ENCODE data around the gene LYZL6. TPM values are rescaled to one million over a fixed set of nuclear protein-coding genes. Genes with fewer than 3 reads are reported as not detected.
A peak's percentile ranks its signal among the peaks of the same experiment; 100 is the strongest.
"Not testable (repeated sequence)": the region's sequence is repeated elsewhere in the genome, so short reads cannot be mapped to it uniquely, and the experiment has no call there.

Gene LYZL6
- total RNA-seq, 1 experiment from 2014 or later = not detected

DNA sequence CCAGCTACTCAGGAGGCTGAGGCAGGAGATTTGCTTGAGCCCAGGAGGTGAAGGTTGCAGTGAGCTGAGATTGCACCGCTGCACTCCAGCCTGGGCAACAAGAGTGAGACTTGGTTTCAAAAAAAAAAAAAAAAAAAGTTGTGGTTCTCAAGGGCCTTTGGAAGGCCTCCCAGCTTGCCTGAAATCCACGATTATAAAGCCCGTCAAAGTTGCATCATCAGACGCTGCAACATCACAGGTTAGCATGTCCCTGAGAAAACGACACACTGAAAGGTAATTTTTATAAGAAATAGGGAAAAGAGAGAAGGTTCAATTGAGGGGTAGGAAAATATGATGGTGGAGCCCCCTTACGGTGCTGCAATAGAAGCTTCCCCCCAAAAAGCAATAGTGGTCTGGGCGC lies 4.6 kb upstream of the LYZL6 start:
- no peak for DNase-seq (ENCODE audit: extremely low read depth, low read depth)

DNA sequence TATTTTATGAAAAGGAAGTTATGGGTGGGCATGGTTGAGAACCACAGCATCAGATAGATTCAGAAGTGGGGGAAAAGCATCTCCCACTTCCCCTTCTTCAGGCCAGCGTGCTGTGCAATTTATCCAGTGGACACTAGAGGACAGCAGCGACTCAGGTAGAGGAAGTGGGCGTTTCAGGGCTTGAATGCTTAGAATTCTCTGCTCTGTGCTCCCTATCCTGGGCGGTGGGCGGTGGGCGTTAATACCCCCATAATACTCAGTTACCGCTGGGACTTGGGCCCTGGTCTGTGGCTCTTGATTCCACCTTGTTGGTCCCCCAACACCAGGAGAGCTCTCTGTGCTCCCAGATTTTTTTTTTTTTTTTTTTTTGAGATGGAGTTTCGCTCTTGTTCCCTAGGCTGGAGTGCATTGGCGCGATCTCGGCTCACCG lies 3.7 kb upstream of the LYZL6 start:
- DNase-seq (ENCODE audit: extremely low read depth, low read depth) = peak; percentile 56

DNA sequence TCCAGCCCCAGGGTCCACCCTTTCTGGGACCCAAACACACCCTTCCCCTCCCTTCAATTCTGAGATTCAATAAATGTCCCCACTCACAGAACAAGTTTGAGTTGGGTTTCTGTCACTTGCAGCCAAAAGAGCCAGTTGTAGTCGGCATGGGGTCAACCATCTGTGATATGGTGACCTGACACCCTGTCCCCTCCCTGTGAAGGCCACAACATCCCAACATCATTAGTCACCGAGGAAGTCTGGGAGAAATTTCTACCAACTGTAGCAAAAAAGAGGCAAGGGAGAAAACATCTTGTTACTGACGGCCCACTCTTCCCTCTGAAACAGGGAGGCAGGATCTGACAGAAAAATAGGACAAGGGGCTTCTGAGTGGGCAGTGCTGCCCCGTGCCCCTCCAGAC lies 638 bp upstream of the LYZL6 start:
- no peak for DNase-seq (ENCODE audit: extremely low read depth, low read depth)

DNA sequence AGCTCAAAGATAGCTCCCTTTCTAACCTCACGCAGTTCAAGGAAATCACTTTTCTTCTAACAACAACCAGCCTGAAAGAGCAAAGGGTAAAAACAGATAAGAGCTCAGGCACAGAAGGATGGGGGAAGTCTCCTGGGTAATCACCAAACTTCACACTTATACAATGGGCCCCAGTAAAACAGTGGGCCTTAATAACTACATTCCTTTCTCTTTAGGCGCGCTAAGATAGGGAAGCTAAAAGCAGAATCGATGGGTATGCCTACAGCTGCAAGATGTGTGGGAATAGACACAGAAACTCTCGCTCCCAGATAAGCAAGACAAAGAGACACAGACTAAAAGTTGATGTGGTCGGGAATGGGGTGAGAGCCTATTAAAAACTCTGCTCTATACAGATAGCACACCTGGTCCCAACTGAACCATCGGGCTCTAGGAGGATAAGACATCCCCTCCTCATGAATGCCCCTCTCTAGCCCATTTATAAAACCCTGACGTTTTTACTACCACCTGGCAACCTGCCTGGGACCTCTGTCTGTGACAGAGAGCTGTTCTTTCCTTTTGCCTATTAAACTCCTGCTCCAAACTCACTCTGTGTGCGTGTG lies 826 bp downstream of the LYZL6 start:
- DNase-seq (ENCODE audit: extremely low read depth, low read depth) = no peak

DNA sequence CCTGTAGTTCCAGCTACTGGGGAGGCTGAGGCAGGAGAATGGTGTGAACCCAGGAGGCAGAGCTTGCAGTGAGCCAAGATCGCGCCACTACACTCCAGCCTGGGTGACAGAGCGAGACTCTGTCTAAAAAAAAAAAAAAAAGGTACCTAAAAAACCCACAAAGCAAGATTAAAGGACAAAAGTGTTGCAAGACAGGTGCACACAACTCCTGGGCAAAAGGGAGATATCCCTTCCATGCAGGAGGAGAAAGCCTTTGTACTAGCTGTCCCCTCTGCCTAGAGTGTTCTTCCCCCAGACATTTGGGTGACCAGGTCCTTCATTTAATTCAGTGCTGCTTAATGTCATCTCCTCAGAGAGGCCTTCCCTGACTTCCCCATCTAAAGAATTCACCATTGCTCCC lies 5.0 kb downstream of the LYZL6 start:
- DNase-seq (ENCODE audit: extremely low read depth, low read depth) = not testable (repeated sequence)

DNA sequence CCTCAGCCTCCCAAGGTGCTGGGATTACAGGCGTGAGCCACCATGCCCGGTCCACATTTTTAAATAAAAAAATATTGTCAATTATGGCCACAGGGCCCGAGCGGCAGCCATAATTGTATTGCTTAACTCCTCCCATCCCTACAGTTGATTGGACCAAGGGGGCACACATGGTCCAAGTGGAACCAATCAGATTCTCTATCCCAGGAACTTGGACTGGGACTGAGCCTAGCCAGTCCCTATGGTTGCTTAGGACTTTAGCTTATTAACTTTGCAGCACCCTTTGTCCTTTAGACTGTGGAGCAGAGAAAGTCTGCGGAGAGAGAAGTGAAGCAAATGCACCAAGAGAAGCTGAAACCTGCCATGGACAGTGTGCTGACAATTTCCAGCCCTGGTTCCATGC lies 7.5 kb downstream of the LYZL6 start:
- DNase-seq (ENCODE audit: extremely low read depth, low read depth) = no peak

DNA sequence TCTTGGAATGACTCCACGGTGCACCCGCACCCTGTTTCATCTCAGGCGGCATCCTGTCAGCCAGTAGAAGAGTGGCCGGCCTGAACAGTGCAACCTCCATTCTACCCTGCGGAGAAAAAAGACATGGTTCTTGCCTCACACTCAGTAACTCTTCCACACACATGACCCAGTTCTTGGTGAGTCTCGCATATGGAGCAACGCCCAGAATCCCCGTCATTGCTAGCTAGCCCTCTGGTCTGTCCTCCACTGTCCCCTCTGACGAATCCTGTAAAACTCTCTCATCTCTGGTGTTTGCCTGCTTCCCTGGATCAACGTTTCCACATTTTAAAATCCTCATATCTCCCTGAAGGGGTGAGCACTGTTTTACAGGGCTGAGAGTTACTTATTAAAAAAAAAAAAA lies 8.8 kb downstream of the LYZL6 start:
- DNase-seq (ENCODE audit: extremely low read depth, low read depth) = no peak

DNA sequence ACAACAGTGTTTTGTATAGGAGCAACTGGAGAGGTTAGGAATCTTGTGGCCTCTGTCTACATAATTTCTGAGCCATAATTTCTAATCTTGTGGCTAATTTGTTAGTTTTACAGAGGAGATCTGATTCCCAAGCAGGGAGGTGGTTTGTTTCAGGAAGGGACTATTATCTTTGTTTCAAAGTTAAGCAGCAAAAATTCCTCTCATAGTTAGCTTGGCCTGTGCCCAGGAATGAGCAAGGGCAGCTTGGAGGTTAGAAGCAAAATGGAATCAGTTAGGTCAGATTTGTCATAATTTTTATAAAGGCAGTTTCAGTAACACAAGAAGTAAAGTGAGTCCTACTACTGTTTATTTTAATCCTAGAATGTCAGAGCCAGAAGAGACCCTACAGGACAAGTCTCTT lies 10.9 kb downstream of the LYZL6 start:
- DNase-seq (ENCODE audit: extremely low read depth, low read depth) = no peak

DNA sequence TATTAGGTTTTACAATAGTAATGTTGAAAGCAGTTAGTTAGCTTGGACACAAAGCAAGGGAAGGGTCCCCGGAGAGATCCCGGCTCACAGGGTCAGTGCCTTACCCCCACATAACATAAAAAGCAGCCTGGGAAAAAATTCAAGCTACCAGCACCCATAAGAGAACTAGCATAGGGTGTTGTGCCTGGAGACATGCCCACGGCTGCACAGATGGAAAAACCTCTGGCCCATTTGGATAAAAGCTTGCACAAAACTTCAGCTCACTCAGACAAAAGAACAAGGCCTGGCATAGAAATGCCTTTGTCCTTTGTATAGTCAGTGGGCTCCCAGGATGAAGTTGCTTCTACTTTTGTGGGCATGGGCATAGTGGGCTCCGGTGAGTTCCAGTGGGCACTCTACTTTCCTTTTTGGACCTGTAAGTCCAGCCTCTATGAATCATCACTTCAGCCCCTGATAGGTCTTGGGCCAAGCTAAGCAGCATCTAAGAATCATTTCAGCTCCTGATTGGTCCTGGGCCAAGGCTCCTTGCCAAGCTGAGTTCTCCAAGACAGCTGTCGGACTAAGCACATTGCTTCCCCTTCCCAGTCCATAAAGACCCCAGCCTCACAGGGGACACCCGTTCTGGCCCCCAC lies 11.6 kb downstream of the LYZL6 start:
- DNase-seq (ENCODE audit: extremely low read depth, low read depth) = no peak

DNA sequence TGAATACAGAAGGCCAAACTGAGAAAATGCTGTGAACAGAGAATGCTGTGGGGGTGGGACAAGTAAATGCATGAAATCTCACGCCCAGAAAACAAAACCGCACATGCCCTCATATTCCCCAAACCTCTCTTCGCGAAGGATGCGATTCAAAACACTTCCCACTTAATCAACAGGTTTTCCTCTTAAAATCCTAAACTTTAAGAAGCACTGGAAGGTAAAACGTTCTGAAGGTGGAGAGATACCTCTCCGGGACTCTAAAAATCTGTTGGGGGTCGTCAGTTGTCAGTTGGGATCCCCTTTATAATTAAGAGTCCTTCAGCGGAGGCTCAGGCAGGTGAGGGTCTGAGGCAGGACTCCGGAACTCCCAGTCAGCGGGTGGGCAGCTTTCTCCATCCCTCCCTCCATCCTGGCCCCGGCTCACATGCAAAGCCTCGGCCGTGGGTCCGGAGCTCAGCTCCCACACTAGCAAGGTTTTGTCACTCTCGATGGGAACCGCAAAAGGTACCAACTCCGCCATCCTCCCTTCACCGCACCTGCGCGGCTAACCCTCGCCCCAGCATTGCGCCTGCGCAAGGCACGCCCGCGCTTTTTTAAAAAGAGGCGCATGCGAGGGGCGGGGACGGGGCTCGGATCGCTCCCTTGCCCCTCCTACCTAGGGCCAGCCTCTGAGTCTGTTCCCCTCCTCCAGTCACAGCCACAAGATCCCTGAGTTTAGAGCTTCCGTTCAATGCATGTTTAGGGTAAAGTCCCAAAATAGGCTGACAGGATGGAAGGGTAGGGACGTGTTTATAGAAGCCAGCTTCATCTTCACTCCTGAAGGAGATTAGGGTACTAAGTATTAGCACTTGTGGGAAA lies 13.1 kb downstream of the LYZL6 start, which contains the start of gene RDM1:
Gene RDM1, minus strand, starts transcription at position 563 of the 855 bp plus-strand sequence. Its CDS starts 46 bp downstream, at position 517.
- peak; percentile 72 for DNase-seq (ENCODE audit: extremely low read depth, low read depth)

DNA sequence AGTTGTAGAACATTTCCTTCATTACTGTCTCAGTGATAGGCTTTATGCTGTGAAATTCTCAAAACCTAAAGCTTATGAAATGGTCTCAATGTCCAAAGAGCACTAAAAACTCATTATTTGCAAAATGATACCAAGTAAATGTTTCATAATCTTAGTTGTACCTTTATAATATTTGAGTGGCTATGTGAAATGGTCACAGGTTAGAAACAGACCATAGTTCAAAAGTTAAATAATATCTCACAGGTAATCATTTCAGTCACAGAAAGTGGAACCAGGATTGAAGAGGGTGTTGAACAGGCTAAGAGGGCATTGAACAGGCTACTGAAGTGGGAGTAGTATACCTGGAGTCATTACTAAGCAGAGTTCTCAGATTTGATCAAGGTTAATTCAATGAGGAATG lies 15.8 kb downstream of the LYZL6 start:
- no peak for DNase-seq (ENCODE audit: extremely low read depth, low read depth)

DNA sequence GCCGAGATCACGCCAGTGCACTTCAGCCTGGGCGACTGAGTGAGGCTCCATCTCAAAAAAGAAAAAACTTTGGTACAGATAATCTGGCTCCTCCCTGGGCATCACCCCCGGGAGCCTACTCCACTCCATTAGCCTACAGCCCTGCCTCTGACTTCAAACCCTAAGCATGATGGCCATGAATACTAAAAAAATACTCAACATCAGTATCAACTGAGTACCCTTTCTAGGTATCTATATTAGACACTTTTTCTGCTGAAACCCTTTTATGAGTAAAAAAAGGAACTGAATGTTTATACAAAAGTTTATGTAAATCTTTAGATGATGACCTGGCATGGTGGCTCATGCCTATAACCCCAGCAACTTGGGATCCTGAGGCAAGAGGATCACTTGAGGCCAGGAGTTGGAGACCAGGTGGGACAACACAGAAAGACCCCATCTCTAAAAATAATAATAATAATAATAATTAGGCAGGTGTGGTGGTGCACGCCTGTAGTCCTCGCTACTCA lies 19.9 kb downstream of the LYZL6 start:
- no peak for DNase-seq (ENCODE audit: extremely low read depth, low read depth)

DNA sequence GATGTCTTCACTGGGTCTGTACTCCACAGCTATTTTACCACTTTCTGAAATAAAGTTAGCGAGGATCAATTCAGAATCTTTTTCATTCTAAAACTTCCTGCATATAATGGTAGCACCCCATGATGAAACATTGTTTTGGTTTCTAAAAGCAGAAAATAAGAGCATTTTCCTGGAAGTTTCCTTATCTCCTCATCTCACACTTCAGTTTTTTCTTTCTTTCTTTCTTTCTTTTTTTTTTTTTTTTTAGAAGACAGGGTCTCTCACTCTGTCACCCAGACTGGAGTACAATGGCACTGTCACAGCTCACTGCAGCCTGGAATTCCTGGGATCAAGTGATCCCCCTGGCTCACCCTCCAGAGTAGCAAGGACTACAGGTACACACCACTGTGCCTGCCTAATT lies 23.3 kb downstream of the LYZL6 start:
- no peak for DNase-seq (ENCODE audit: extremely low read depth, low read depth)

DNA sequence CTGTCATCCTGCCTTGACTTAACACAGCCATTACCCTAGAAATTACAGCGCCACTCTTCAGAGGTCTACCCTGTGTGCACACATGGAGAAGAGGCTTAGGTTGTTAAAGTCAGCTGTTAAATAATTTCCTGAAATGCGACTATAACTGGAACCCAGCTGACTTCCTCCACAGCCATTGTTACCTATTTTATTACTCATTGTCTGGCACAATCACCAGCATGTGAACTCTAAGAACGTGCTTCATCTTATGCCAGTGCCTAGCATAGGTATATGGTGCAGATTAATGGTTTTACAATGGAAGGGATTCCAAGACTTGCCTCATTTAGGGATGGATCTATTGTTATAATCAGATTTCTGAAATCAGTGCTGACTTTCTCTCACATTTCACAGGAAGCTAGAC lies 24.8 kb downstream of the LYZL6 start:
- DNase-seq (ENCODE audit: extremely low read depth, low read depth) = no peak

DNA sequence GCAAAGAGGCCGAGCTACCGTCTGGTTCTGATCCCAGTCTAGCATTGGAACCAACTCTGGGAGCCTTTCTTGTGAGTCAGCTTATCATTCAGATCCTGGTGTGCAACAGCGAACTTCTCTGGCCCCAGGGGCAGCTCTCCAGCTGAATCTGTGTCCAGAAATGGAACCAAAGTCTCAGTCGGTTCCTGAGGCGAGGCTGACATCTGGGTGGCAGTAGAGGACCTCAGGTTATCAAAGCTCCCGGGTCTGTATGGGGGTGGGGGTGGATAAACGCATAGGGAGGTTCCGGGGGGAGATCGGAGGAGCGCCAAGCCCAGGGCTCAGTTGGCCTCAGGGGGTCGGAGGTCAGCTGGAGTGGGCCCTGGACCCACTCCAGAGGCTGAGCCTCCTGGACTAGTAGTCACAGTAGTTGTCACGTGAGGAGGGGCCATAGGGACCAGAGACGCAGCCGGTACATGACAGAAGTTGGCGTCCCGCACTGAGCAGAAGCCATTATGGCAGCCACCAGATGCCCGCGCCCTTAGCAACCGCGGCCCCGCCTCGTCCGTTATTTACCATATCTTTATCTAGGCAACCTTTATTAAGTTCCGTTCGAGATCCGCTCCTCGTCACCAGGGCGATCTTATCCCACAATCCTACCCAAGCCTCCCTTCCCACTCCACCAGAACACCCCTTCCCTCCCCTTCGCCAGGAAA lies 25.8 kb downstream of the LYZL6 start:
- no peak for DNase-seq (ENCODE audit: extremely low read depth, low read depth)

DNA sequence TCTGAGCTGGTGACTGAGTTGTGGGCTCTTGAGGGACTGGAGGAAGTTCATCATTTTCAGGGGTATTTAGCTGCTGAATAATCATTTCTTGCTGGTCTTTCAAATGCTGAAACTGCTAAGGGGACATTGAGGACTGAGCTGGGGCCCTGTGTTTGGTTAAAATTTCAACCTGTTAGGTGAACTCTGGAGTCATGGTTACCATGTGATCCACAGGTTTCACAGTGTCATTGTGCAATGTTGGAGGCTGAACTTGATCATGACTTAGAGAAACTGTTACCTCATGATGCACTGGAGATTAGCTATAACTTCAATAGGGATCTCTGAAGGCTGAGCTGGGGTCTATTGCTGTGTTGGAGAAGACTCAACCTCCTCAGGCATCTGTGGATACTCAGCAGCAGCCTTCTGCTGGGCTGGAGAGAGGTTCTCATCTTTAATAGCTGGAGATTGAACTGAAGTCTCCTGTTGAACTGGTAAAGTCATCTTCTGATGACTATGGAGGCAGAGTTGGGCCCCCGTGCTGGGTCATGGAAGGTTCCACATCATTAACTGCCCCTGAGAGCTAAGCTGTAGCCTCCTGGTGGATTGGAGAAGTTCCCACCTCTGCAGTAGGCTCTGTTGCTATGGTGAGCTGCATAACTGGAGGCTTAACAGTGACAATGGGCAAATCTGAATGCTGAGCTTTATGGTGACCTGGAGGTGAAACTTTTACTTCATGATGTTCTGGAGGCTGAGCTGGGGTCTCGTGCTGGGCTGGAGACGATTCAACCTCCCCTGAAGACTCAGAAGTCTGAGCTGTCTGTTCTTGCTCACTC lies 28.2 kb downstream of the LYZL6 start:
- DNase-seq (ENCODE audit: extremely low read depth, low read depth) = no peak

DNA sequence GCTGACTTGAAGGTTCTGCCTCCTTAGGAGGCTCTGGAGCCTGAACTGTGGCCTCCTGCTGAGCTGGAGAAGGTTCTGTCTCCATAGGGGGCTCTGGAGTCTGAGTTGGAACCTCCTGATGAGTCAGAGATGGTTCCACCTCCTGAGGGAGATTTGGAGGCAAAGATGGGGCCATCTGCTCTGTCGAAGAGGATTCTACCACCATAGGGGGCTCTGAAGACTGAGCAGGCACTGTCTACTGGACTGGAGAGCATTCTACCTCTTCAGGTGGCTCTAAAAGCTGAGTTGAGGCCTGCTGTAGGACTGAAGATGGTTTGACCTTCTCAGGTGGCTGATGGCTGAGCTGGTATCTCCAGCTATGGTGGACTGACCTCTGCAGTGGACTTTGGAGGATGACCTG lies 29.2 kb downstream of the LYZL6 start:
- DNase-seq (ENCODE audit: extremely low read depth, low read depth) = no peak

DNA sequence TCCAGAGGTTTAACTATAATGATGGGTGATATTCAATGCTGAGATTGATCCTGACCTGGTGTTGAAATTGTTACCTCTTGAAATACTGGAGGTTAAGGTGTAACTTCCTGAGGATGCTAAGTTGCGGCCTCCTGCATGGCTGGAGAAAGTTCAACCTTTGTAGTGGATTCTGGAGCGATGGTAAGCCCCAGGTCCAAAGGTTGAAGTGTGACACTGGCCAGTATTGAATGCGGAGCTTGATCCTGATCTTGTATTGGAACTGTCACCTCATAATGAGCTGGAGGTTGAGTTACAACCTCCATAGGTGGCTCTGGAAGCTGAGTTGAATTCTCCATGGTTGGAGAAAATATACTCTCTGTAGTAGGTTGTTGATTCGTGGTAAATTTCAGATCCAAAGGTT lies 29.9 kb downstream of the LYZL6 start:
- no peak for DNase-seq (ENCODE audit: extremely low read depth, low read depth)

DNA sequence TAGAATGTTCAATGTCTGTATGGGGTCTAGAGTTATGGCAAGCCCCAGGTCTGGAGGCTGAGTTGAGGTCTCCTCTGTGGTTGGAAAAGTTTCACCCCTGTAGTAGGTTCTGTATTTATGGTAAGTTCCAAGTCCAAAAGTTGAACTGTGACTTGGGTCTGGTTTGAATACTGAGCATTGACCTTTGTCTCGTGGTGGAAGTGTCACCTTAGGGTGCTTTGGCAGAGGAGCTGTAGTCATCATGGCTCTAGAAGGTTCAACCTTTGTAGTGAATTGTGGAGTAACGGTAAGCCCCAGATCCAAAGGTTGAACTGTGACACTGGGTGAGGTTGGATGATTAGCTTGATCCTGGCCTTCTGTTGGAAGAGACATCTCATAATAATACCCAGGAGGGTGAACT lies 30.6 kb downstream of the LYZL6 start:
- no peak for DNase-seq (ENCODE audit: extremely low read depth, low read depth)

DNA sequence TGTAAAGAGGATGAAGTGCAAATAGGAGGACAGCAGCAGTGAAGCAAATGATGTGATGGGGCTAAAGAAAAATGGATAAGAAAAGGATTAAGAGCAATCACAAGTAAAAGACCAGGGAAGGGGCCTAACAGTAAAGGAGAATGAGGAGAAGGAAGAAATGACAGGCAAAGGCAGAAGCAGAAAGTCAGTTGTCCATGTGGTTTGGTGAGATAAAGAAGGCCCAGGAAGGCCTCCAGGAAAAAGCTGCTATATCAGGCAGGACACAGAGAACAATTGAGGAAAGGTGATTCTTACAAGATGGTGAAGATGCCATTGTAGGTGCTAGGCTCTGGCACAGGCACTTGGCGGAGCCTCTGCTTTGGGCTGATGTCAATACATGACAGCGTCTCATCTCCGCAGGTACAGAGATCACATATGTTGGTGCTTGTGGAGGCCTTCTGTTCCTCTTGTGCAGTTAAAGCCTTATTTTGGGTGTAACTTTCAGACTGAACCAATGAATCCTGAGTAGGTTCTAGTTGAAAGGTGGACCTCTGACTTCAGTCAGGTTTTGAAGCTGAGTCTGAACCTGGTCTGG lies 31.1 kb downstream of the LYZL6 start:
- DNase-seq (ENCODE audit: extremely low read depth, low read depth) = no peak
